NCI-H2029 (cell line): Measurements from ENCODE around the gene KIRREL3.

Source experiments
- DNase-seq: peaks from one replicate; lab custom pipeline; 2025; lab: John Stamatoyannopoulos, UW

Gene KIRREL3

DNA sequence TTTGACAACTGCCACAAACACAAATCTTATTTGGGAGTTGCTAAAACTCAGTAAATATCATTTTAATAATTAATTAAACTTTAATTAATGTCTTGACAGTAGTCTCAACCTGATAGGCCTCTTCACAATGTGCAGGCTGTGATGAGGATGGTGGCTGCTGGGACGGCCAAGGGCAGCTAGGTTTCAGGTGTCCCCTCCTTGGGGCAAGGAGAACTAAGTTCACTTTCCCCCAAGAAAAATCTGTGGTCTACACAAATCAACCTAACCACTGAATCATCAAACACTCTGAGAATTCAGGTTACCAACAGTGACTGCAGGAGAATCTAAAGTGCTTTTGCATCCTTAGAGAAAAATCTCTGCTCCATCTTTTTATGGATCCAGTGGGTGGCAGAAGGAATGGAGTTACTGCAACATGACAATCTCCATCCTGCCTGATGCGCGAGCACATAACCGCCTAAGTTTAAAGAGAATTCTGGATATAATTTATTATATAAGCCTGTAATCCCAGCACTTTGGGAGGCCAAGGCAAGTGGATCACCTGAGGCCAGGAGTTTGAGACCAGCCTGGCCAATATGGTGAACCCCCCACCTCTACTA, 289.7 kb downstream of the KIRREL3 start:
- no peak for DNase-seq

DNA sequence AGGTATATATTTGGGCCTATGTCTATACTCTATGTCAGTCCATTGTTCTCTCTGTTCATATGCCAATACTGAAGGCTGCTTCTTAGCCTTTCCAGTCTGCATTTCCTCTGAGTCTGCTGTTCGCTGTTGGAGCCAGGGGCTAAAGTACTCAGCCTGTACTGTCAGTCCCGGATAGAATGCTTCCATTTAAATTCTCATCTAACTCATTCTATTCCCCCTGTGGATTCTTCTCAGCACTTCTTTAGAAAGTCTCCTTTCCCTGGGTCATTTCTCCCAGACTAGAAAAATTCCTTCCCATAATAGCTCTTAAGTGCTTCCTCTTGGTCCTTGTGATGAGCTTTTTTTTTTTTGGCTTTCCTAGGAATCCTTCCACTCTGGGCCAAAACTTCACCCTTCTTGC, 293.1 kb downstream of the KIRREL3 start:
- DNase-seq = no peak

DNA sequence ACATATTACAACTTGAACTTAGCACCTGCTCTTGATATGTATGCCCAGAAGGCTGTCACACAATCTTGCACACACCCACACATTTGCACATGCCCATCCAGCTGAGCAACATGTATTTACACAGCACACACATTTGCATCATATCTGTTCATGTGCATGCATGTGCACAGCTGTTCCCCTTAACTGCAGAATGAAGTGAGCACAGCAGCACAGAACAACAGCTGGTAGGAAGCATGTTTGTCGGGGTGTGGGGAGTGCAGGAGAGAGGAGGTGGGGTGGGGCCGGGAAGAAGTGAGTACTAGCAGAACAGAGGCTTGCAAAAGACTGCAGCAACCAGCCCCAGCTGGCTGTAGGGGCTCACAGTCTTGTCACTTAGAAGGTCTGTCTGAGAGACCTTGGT, 296.5 kb downstream of the KIRREL3 start:
- no peak for DNase-seq

DNA sequence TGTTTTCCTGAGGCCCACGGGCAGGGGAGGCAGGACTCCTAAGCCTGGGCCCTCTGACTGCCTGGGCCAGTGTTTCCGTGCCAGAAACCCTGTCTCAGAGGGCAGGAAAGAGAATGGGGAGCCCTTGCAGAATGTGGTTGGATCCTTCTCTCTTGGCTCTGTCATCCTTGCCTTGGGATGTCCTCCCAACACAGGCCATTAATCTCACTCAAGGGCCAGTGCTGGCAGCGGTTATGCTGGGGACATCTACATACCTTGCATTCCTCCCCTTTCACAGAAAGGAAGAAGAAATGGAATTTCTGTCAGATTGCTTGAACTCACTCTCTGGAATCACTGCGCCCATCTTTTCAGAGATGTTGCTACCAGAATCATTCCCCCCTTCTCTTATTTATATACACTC, 296.9 kb downstream of the KIRREL3 start:
- DNase-seq = no peak

DNA sequence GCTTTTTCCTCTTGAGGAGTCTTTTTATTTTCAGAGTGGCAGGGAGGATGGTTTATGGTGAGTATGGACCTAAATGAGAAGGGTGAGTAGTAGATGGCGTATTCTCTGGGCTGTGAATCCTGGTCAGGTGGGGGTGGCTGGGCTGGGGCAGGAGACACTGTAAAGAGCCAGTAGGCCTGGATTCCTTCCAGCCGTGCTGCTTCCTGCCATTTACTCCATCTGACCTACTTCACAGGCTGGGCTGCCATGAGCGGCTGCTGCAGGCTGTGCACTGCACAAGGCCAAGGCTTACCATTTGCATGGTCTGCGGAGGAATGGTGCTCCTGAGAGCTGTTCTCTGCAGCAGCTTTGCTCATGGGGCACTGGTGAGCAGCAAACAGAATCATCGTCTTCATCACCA, 297.6 kb downstream of the KIRREL3 start:
- DNase-seq = no peak

DNA sequence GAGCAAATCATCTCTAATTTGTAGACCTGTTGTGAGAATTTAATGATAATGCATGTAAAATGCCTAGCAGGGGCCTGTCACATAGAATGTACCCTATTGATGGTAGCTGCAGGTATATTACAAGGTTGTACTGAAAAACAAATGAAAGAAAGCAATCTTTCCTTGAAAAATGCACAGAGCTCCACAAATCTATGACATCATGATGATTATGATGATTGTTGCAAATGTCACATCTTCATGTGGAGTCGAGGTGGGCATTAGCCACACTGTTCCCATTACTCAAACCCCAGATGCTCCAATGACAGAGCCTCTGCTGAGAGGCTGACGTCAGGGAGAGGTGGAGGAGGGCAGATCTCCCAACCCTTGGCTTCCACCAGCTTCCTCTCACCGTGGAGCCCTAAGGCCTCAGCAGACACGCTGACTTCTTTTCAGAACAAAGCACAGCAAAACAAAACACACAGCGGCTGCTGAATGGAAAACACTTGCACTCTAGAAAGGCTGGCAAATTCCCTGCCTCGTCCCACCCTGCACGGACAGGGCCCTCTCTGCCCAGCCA, 298.3 kb downstream of the KIRREL3 start:
- DNase-seq = no peak

DNA sequence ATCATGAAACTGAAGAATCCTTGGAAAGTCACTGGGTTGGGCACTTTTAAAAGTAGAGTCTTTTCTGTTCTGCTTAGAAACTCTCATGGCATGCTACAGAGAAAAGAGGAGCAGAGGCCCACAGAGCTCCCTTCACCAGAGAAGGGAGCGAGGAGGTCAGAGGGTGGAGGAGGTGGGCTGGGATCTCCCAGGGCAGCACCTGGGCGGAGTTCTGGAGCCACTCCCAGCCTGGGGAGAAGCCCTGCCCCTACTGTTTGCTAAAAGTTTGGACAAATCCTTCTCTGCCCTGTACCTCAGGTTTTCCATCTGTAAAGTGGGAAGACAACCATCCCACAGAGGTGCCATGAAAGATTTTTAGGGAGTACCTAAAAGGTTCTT, 299.1 kb downstream of the KIRREL3 start:
- no peak for DNase-seq

DNA sequence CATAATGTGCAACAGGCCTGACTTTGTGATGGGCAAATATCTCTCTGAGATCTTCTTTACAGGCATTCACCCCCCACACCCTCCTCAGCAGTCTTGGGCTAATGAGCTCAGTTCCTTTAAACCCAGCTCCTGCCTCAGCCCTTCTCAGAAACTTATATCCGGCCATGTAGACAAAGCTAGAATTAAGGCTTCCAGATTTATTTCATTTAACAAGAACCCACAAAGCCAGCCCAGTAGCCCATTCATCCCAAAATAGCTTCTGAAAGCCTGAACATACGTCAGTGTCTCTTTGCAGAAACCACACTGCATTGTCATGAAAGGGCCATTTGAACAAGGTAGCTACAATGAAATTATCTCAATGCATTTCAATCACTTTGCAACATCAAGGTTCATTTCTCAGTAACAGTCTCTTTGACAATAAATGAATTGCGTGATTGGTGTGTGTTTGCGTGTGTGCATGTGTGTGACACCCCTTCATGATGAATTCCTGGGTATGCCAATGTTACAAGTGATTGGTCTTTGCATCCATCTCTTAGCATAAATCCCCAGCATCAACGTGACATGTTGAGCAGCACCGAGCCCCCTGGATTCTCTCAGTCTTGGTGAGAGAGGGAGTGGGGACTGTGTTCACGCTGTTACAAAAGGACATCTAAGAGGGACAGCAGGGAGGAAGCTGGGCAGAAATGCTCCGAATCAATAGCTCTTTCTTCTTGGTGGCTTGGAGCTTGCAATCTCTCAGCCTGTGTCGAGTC, 299.6 kb downstream of the KIRREL3 start:
- DNase-seq = no peak

DNA sequence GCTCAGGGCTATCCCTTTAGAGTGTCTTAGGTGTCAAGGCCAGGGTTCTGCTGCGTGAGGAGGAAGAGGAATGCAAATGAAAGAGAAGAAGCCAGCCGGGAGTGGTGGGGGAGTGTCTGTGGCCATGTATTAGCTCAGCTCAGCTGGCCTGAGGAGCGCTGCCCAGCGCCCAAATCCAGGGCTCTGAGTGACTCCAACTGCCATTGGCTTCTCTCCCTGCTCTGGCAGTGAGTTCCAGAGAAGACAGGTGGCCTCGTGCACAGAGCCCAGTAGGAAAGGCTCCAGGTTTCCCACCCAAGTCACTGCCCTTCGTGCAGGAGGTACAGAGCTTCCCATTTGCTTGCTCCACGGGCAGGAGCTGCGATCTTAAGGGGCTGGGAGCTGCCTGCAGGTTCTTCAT, 302.0 kb downstream of the KIRREL3 start:
- DNase-seq = no peak

DNA sequence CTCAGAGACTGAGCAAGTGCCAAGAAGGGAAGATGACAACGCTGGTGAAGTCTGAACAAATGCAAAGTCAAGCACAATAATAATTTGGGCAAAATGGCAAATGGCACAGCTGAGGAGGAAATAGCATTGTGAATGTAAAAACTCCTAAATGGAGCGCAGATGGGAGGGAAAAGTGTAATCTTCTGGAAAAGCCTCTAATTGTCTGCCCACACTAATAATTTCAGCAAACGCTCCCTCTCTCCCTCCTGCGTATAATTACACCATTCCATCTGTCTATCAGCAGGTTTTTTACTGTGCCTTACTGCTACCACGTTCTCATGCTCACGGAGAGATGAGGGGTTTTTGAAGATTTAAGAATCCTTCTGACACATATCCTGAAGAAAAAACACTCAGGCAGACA, 302.6 kb downstream of the KIRREL3 start:
- no peak for DNase-seq

DNA sequence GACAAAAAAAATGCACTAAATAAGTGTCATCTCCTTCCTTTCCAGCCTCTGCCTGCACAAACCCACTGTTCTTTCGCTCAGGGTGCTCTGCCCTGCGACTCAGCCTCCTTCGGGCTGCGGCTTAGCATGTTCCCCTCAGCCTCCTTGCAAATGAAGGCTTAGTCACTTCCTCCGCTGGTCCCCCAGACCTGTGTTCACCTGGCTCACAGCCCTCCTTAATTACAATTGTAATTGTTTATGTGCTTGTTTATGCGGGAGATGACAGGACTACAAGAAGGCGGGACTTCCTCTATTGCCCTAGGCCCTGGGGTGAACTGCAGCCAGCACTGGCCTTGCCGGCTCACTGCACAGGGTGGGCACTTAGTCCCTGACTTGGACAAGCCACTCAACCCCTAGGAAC, 303.6 kb downstream of the KIRREL3 start:
- DNase-seq = no peak

DNA sequence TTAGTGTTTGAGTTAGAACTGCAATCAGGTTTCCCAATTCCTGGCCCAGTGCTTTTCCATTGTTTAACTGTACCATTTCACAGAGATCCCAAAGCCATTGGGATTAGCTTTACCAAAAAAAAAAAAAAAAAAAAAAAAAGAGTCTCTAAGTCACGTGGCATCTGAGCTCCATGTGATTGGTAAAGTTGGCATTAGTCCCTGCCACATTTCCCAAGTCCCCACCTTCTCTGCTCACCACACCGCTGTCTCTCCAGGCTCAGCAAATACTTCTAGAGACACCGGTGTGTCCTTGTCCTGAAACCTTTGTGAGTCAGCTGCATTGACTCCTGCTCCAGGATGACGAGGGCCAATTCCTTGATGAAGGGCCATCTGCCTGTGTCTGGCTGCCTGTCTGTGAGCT, 305.3 kb downstream of the KIRREL3 start:
- DNase-seq = no peak

DNA sequence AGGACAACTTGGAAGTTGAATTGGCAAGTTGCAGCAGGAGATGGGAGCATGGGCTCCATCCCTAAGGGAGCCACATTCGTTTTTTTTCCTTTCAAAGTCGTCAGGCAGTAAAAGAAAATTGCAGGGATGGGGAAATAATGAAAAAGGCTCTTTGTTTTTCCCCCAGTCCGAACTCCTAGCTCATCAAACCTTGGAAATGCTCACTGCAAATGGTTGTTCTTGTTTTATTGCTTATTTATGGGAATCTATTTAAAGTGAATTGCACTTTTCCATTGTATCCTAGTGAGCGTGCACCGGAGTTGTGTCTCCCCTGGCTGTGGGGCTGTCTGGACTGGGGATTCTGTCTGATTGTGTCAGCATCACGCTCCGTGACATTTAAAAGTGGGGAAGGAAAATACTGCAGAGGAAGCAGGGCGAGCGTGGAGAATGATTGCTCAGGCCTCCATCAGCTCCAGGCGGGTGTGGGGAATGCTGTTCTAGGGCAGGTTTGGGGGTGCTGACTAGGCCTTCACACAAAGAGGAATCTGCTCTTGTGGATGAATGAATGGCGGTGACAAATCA, 306.4 kb downstream of the KIRREL3 start:
- DNase-seq = no peak

DNA sequence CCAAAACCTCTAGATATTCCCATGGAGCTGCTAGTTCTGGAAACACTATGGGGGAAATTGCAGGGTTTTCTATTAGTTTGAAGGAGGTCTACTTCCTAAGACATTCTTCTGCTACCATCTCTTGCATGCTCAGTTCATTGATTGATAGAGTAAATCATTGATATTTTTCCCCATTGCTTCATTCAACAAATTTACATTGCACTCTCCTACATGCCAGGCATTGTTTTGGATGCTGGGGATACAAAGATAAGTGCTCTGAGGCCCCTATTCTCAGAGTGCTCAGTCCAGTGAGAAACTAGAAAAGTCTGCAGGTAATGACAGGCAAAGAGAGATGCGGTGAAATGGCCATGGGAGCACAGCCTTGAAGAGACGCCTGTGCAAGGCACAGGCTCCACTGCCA, 313.1 kb downstream of the KIRREL3 start:
- DNase-seq = no peak

DNA sequence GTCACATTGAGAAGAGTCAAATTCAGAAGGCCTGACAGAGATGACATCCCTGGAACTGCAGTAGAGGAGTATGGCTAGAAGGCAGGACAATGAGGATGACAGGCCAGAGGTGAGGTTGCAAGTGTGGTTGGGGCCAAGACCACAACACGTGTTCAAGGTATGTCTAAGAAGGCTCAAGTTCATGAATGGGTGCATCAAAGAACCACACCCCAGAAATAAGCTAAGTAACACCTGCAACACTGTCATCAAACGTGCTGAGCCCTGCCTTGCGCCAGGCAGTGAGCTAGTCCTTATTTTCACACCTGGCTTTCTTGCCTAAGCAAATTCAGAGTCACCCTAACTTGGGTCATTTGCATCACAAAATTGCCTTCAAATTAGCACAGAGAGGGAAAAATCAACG, 313.6 kb downstream of the KIRREL3 start:
- DNase-seq = no peak

DNA sequence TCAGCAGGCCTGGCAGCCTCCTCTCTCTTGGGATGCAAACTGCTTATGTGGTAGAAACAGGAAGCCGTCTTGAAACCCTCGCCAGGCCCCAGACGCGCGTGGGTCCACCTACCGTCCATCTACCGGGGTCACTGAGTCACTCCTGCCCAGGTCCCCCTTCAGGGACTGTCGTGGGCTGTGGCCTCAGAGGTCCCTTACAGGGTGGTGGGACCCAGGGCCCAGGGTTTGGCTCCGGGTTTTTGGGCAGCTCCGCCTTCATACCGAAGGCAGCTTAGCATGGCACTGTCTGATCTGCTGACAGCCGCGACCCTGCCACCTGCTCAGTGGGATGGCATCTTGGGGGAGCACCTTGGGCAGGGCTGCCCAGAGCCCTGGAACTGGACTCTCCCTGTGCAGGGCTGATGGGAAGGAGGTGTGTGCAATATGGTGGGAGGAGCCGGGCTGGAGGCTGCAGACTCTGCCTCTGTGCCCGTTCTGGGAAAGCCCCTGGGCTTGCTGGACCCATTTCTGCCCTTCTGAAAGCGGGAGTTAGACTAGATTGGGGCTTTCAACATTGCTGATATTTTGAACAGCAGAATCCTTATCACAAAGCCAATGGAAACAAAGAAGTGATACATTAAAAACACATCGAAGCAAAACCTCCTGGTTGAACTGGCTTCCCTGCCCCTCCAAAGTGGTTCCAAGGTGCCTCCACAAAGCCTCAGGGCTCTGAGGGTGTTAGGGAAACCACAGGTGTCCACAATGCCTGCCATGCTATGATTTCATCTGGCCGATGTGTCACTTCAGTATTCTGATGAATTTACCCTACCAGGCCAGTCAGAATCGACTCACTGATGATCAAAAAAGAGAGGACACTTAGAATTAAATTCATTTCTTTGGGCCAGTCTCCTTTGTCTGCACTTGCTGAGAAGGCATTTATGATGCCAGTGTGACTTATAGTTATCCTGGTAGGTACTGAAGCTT, 316.5 kb downstream of the KIRREL3 start:
- DNase-seq = no peak

DNA sequence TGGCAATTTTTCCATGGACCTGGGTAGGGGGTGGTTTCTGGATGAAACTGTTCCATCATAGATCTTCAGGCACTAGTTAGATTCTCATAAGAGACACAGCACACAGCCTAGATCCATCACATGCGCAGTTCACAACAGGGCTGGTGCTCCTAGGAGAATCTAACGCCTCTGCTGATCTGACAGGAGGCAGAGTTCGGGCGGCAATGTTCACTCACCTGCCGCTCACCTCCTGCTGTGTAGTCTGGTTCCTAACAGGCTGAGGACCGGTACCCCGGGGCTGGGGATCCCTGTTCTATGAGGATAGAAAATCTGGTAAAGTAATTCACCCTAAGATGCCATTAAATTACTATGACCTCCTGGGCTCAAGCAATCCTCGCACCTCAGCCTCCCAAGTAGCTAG, 318.0 kb downstream of the KIRREL3 start:
- DNase-seq = no peak

DNA sequence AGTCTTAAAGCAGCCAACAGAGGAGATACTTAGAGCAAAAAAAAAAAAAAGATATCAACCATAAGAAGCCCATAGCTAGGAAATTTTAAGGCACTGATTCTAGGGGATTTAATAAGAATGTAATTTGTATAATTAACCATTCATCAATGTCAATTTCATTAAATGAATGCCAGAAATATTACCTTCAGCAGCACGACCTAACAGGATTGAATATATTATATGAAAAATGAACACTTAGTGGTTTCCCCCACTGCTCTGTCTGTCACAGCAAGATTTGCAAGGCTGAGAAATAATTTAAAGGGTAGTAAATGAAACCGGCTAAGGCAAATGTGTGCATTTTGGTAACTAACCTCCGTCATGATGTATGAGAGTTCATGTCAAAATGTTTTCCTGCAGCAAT, 319.9 kb downstream of the KIRREL3 start:
- no peak for DNase-seq

DNA sequence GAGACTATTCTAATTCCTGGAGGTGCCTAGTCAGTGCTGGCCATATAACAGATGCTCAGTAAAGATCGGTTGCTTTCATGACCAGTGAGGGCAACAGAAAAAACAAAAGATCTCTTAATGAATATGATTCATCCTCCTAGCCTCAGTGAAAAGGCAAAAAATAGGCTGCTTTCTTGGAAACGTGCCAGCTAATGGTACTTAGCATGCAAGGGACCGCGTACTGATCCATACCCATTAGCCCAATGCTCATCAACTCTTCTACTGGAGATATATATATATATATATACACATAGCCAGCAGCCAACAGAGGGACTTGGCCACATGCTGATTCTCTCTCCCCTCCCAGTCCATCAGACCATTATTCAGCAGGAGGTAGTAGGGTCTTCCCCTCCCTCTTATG, 320.4 kb downstream of the KIRREL3 start:
- DNase-seq = no peak

DNA sequence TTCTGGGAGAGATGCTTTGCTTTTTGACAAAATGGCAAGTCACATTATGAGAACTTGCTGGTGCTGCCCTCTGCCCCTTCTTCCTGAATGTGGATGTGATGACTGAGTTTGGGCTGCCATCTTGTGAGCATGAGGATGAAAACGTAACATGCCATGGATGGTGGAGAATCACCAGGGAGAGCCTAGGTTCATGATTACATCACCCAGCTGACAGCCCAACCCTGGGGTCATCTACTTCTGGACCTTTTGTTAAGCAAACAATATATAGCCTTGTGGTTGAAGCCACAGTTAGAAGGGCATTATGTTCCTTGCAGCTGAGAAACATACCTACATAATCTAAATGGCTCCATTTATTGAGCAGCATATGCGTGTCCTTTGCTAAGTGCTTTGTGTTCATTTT, 321.5 kb downstream of the KIRREL3 start:
- DNase-seq = no peak

DNA sequence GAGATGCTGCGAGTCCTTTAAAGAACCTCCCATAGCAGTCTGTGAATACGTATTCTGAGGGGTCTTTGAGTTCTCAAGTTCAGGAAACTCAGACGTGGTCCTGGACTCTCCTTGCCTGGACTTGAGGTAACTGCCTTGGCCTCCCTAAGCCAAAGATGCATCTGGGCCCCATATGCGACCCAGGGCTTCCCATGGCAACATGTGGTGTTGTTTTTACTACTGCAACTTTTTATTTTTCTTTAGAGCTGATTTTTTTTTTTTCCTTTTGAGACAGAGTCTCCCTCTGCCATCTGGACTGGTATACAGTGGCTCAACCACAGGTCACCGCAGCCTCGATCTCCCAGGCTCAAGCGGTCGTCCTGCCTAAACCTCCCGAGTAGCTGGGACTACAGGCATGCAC, 324.0 kb downstream of the KIRREL3 start:
- no peak for DNase-seq

DNA sequence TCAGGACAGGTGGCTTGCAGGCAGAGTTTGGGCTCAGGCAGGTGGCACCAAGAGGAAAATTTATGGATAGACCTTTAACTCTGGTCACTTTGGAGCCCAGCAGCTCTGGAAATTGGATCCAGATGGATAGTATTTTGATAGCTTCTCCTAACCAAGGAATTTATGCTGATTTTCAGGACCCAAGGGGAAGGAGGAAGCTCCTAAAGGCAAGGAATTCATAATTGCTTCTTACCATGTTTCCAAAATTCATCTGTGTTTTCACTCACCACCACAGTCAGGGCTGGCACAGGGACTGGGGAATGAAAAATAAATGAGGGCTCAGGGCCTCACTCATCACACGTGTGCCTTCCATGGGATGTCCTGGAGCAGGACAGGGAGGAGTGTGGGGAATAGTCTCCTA, 327.3 kb downstream of the KIRREL3 start:
- DNase-seq = no peak
